ENCODE data around the gene MAB21L3. TPM values are rescaled to one million over a fixed set of nuclear protein-coding genes. Genes with fewer than 3 reads are reported as not detected.

Gene MAB21L3
- total RNA-seq, 2 experiments from 2014 or later: not detected

GRCh38 chr1:116169898-116170297 lies 58.7 kb downstream of the MAB21L3 start:
- Mint-ChIP-seq H3K36me3 (ENCODE audit: low read depth) (no peaks in the 10 kb centered on the region), H3K9me3 (ENCODE audit: insufficient read depth) (no peaks in the 10 kb centered on the region), H3K4me1 (ENCODE audit: low read depth) (peaks cover 16% of the 10 kb centered on the region), H3K27me3 (ENCODE audit: low read depth) (peaks cover 7% of the 10 kb centered on the region), H3K4me3 (no peak overlapping the region), H3K27ac (no peak overlapping the region)
- ChIA-PET CTCF (interaction anchor here (0.8 to 3.2 kb wide), 4 partner anchors 17 to 315 kb away, joined by 3 to 18 read pairs (median 13); no protein-coding TSS in a partner anchor), POLR2A (no interaction called here)
- no peak for ATAC-seq
- no peak for DNase-seq

- peaks cover 7% of the 10 kb centered on the region for H3K27me3 Mint-ChIP-seq (ENCODE audit: low read depth)
- DNase-seq: no peak
- no peak overlapping the region for H3K27ac Mint-ChIP-seq
- ChIA-PET CTCF (interaction anchor here (1.5 to 3.2 kb wide), 2 partner anchors 32 kb away, joined by 3 to 18 read pairs; no protein-coding TSS in a partner anchor), POLR2A (no interaction called here)
- no peaks in the 10 kb centered on the region for H3K9me3 Mint-ChIP-seq (ENCODE audit: insufficient read depth)
- ATAC-seq: no peak
- H3K36me3 Mint-ChIP-seq (ENCODE audit: low read depth): no peaks in the 10 kb centered on the region
- peaks cover 16% of the 10 kb centered on the region for H3K4me1 Mint-ChIP-seq (ENCODE audit: low read depth)
- no peak overlapping the region for H3K4me3 Mint-ChIP-seq
These were observed 59.8 kb downstream of the MAB21L3 start for GRCh38 chr1:116170721-116171589.

- H3K36me3 Mint-ChIP-seq (ENCODE audit: low read depth): no peaks in the 10 kb centered on the region
- peaks cover 5% of the 10 kb centered on the region for H3K27me3 Mint-ChIP-seq (ENCODE audit: low read depth)
- ATAC-seq (no peak), DNase-seq (no peak)
- peaks cover 11% of the 10 kb centered on the region for H3K4me1 Mint-ChIP-seq (ENCODE audit: low read depth)
- POLR2A ChIA-PET: no interaction called here
- H3K9me3 Mint-ChIP-seq (ENCODE audit: insufficient read depth): no peaks in the 10 kb centered on the region
- H3K4me3 Mint-ChIP-seq: no peak overlapping the region
- CTCF ChIA-PET: interaction anchor here (0.8 to 2.0 kb wide), 3 partner anchors 34 to 327 kb away, joined by 3 to 7 read pairs (median 4); no protein-coding TSS in a partner anchor
- no peak overlapping the region for H3K27ac Mint-ChIP-seq
These were observed 61.5 kb downstream of the MAB21L3 start for GRCh38 chr1:116172666-116173065.

- ChIA-PET POLR2A (no interaction called here), CTCF (interaction anchor here (1.6 kb wide), 1 partner anchor 259 kb away, joined by 3 read pairs; no protein-coding TSS in a partner anchor)
- Mint-ChIP-seq H3K27me3 (ENCODE audit: low read depth) (peaks cover 5% of the 10 kb centered on the region), H3K9me3 (ENCODE audit: insufficient read depth) (no peaks in the 10 kb centered on the region), H3K4me1 (ENCODE audit: low read depth) (no peaks in the 10 kb centered on the region), H3K4me3 (no peak overlapping the region), H3K27ac (no peak overlapping the region), H3K36me3 (ENCODE audit: low read depth) (no peaks in the 10 kb centered on the region)
- no peak for DNase-seq
- no peak for ATAC-seq
These were observed 64.4 kb downstream of the MAB21L3 start for GRCh38 chr1:116175611-116176010.

DNA sequence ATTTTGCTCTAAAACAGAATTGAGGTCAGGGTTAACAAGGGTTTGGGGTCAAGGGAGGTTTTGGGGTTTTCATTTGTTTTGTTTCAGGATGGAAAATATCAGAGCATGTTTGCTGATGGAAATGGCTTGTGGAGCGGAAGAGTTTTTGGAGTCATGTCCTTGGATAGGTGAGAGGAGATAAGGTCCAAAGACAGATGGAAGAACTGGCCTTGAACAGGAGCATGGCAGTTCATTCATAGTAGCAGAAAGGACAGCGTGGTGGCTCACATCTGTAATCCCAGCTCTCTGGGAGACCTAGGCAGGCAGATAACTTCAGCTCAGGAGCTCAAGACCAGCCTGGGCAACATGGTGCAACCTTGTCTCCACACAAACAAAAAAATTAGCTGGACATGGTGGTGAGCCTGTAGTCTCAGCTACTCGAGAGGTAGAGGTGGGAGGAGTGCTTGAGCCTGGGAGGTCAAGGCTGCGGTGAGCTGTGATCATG lies 65.1 kb downstream of the MAB21L3 start:
- Mint-ChIP-seq H3K9me3 (ENCODE audit: insufficient read depth) (no peaks in the 10 kb centered on the region), H3K36me3 (ENCODE audit: low read depth) (no peaks in the 10 kb centered on the region), H3K27me3 (ENCODE audit: low read depth) (peaks cover 5% of the 10 kb centered on the region), H3K4me3 (no peak overlapping the region), H3K27ac (no peak overlapping the region), H3K4me1 (ENCODE audit: low read depth) (no peaks in the 10 kb centered on the region)
- ChIA-PET POLR2A (no interaction called here), CTCF (interaction anchor here (1.2 kb wide), 1 partner anchor 37 kb away, joined by 4 read pairs; no protein-coding TSS in a partner anchor)
- DNase-seq (no peak), ATAC-seq (no peak)

- Mint-ChIP-seq H3K27me3 (ENCODE audit: low read depth) (peaks cover 5% of the 10 kb centered on the region), H3K4me1 (ENCODE audit: low read depth) (no peaks in the 10 kb centered on the region), H3K36me3 (ENCODE audit: low read depth) (no peaks in the 10 kb centered on the region), H3K27ac (no peak overlapping the region), H3K9me3 (ENCODE audit: insufficient read depth) (no peaks in the 10 kb centered on the region), H3K4me3 (no peak overlapping the region)
- no peak for ATAC-seq
- ChIA-PET CTCF (no interaction called here), POLR2A (no interaction called here)
- DNase-seq: no peak
These were observed 66.7 kb downstream of the MAB21L3 start for GRCh38 chr1:116177861-116178260.

DNA sequence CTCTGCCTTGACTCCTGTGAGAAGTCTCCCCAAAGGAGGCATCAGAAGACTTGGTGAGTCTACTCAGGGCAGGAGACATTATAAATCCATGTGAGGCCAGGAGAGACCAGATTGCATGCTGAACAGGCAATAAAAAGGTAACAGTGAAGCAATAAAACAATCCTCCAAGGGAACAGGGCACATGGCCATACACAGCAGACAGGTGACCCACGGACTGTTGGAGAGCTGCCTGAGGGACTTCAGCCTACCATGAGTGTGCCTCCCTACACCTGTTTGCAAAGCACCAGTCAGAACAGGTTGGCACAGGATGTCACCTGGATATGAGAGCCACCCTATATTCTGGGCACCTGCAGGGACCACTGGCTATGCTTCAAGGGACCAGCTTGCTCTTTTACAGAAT lies 67.6 kb downstream of the MAB21L3 start:
- ChIA-PET POLR2A (no interaction called here), CTCF (interaction anchor here (1.0 kb wide), 1 partner anchor 10 kb away, joined by 3 read pairs; no protein-coding TSS in a partner anchor)
- Mint-ChIP-seq H3K9me3 (ENCODE audit: insufficient read depth) (no peaks in the 10 kb centered on the region), H3K36me3 (ENCODE audit: low read depth) (no peaks in the 10 kb centered on the region), H3K4me3 (no peak overlapping the region), H3K27me3 (ENCODE audit: low read depth) (peaks cover 8% of the 10 kb centered on the region), H3K4me1 (ENCODE audit: low read depth) (no peaks in the 10 kb centered on the region), H3K27ac (no peak overlapping the region)
- ATAC-seq: no peak
- DNase-seq: no peak

DNA sequence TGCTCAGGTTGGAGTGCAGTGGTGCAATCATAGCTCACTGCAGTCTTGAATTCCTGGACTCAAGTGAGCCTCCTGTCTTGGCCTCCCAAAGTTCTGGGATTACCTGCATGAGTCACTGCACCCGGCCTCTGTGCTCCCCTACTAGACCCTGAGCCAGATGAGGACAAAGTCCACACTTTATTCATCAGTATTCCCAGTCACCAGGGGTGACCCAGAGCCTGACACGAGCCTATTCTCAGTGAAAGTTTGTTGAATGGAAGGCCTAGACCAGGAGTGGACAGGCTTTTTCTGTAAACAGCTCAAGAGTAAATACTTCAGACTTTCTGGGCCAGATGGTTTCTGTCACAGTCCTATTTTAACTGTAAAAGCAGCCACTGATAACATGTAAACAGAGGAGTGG lies 68.2 kb downstream of the MAB21L3 start:
- no peak for DNase-seq
- H3K4me1 Mint-ChIP-seq (ENCODE audit: low read depth): no peaks in the 10 kb centered on the region
- H3K27ac Mint-ChIP-seq: no peak overlapping the region
- ATAC-seq: no peak
- H3K27me3 Mint-ChIP-seq (ENCODE audit: low read depth): peaks cover 10% of the 10 kb centered on the region
- POLR2A ChIA-PET: no interaction called here
- H3K9me3 Mint-ChIP-seq (ENCODE audit: insufficient read depth): no peaks in the 10 kb centered on the region
- CTCF ChIA-PET: interaction anchor here (1.0 kb wide), 1 partner anchor 11 kb away, joined by 3 read pairs; no protein-coding TSS in a partner anchor
- no peak overlapping the region for H3K4me3 Mint-ChIP-seq
- H3K36me3 Mint-ChIP-seq (ENCODE audit: low read depth): no peaks in the 10 kb centered on the region

DNA sequence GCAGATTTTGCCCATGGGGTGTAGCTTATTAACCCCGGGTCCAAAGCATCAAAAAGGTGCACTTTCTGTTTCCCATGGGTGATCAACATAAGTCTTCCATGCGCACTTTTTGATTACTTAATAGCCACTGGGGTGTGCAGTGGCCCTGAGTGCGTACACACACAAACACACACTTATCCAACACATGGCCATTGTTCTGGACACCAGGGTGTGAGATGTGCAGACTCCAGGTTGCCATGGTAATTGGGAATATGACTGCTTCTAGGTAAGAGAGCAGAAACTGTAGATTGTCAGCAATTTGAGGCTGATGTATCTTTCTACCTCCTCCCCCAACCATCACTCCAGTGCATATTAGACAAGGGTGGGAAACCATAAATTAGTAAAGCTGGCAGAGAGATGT lies 68.8 kb downstream of the MAB21L3 start:
- Mint-ChIP-seq H3K4me3 (no peak overlapping the region), H3K27me3 (ENCODE audit: low read depth) (peaks cover 10% of the 10 kb centered on the region), H3K9me3 (ENCODE audit: insufficient read depth) (no peaks in the 10 kb centered on the region), H3K27ac (no peak overlapping the region), H3K4me1 (ENCODE audit: low read depth) (no peaks in the 10 kb centered on the region), H3K36me3 (ENCODE audit: low read depth) (no peaks in the 10 kb centered on the region)
- POLR2A ChIA-PET: no interaction called here
- CTCF ChIA-PET: interaction anchor here (1.0 kb wide), 1 partner anchor 11 kb away, joined by 3 read pairs; no protein-coding TSS in a partner anchor
- no peak for DNase-seq
- no peak for ATAC-seq

GRCh38 chr1:116182019-116182714 lies 71.0 kb downstream of the MAB21L3 start:
- POLR2A ChIA-PET: no interaction called here
- H3K4me3 Mint-ChIP-seq: no peak overlapping the region
- no peak for DNase-seq
- peaks cover 11% of the 10 kb centered on the region for H3K27me3 Mint-ChIP-seq (ENCODE audit: low read depth)
- H3K4me1 Mint-ChIP-seq (ENCODE audit: low read depth): no peaks in the 10 kb centered on the region
- H3K27ac Mint-ChIP-seq: no peak overlapping the region
- no peaks in the 10 kb centered on the region for H3K9me3 Mint-ChIP-seq (ENCODE audit: insufficient read depth)
- H3K36me3 Mint-ChIP-seq (ENCODE audit: low read depth): no peaks in the 10 kb centered on the region
- ATAC-seq: no peak
- CTCF ChIA-PET: interaction anchor here (1.1 kb wide), 1 partner anchor 13 kb away, joined by 3 read pairs; no protein-coding TSS in a partner anchor
